GM19238 (cell line): Measurements from ENCODE around the gene ZNF423.
A peak's percentile ranks its signal among the peaks of the same experiment; 100 is the strongest.
"Not testable (repeated sequence)": the region's sequence is repeated elsewhere in the genome, so short reads cannot be mapped to it uniquely, and the experiment has no call there.

Experiments
- DNase-seq: peaks from one replicate; pipeline ENCODE4 v3.0.0; 2011; ENCODE audit warnings: low spot score; ENCODE audit not compliant: insufficient read length

The ZNF423 gene

GRCh38 chr16:49855822-49856671 lies at the start of gene ZNF423:
ZNF423 (minus strand) TSS chr16:49856112; CDS start chr16:49855774, 338 bp downstream.
- DNase-seq = no peak

GRCh38 chr16:49904348-49905062 lies 48.6 kb upstream of the ZNF423 start:
- no peak for DNase-seq

DNA sequence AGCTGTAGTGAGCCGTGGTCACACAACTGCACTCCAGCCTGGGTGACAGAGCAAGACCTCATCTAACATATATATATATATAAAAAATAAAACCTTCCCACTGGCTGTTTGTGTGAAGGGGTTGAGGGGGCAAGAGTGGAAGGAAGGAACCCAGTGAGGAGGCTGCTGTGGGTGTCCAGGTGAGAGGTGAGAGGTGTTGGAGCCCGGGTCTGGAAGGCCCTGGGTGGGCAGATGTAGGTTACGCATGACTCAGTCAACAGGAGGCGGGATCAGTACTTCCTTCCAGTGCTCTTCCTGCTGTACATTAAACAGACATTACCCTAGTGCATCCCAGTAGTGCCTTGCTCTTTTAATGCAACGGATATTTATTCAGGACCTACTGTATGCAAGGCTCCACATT lies 47.0 kb upstream of the ZNF423 start:
- DNase-seq = no peak

- no peak for DNase-seq
These were observed 45.8 kb upstream of the ZNF423 start for GRCh38 chr16:49901711-49902110.

- no peak for DNase-seq
These were observed 45.0 kb upstream of the ZNF423 start for GRCh38 chr16:49900875-49901274.

DNA sequence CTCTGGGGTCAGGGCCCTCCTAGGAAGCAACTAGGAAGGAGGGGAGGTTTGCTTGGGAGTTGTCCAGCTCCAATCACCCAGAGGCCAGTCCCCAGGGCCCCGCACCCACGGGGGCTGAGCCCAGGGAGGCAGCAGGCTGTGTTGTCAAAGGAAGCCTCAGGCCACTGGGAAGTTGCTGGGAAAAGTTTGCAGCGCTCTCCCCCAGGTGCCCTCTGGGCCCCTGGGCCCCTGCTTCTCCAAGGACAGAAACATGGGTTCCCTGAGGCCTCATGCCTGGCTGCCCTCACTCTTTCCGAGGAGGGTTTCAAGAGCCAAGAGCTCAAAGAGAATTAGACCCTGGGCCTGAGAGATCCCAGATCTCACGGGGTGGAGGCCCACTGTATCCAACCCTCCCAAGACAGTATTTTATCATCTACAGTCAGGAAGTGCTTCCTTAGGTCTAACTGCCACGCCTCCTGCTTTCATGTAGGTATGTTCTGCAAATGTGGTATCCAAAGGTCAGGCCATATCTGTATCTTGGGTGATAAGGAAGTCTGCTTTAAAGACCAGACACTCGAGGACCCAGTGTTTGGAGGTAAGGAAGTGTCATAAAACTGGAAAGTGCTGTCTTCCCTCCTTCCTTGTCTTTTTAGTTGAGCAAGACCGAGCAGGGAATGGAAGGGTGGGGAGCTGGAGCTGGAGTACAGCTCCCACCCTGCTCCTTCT lies 44.2 kb upstream of the ZNF423 start:
- no peak for DNase-seq

GRCh38 chr16:49896447-49896964 lies 40.6 kb upstream of the ZNF423 start:
- no peak for DNase-seq

- DNase-seq = no peak
These were observed 35.0 kb upstream of the ZNF423 start for GRCh38 chr16:49890876-49891275.

GRCh38 chr16:49889725-49890397 lies 33.9 kb upstream of the ZNF423 start:
- DNase-seq = no peak

- DNase-seq = no peak
These were observed 30.7 kb upstream of the ZNF423 start for GRCh38 chr16:49886554-49887094.

DNA sequence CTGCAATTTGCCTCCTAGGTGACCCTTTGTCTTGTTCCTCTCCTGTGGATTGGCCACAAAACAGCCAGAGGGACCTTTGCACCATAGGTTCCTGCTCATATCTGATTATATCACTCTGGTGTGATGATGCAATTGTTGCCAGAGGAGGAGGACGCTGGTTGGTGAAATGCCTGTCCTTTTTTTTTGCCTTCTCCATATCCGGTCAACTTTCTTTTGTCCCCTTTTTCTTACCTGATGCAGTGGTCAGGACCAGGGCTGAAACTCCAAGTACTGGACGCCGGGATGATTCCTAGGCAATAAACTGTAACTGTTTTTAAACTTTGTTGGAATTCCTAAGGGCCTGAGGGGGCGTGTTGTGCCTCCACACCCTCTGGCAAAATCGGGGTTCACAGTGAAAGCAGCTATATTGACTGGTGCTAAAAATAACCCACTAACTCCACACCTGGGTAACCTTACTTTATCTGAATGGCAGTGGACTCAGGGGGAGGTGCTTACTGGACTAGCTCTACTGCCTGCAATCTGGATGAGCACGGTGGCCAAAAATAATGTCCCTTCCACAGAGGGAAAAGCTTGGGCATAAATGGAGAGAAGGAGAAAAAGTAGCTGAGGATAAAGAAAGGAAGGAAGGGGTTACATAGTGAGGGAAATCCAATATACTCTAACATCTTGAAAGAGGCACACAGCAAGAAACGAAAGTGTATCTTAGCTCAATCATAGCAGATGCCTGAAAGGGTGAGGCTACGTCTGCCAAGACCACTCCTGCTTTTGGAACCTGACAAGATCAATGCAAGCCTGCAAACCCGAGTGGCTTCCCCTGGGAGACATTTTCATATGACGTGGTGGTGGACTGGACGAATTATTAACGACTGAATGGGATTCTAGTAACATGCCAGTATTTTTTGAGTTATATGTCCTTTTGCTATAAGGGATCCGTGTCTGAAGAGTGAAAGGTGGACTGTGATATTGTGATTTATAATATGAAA lies 28.4 kb upstream of the ZNF423 start:
- DNase-seq = no peak

GRCh38 chr16:49883076-49884014 lies 27.4 kb upstream of the ZNF423 start:
- DNase-seq = no peak

DNA sequence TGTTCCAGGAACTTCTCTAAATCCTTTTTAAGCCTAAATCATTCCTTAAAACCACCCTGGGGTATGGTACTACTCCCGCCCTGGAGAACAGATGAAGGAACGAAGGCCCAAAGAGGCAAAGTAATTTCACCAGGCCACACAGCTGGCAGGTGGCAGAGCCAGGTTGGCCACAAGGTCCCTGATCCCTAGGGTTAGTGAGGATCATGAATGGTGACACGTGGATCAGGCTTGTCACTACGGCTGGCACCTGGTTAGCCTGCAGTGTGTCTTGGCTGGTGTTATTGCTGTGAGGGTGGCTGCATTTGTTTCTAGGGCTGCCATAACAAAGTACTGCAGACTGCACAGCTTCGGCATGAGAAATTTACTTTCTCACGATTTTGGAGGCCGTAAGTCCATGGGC lies 26.0 kb upstream of the ZNF423 start:
- no peak for DNase-seq

DNA sequence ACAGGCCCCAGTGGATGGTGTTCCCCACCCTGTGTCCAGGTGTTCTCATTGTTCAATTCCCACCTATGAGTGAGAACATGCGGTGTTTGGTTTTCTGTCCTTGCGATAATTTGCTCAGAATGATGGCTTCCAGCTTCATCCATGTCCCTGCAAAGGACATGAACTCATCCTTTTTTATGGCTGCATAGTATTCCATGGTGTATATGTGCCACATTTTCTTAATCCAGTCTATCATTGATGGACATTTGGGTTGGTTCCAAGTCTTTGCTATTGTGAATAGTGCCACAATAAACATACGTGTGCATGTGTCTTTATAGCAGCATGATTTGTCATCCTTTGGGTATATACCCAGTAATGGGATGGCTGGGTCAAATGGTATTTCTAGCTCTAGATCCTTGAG lies 22.6 kb upstream of the ZNF423 start:
- DNase-seq = not testable (repeated sequence)

DNA sequence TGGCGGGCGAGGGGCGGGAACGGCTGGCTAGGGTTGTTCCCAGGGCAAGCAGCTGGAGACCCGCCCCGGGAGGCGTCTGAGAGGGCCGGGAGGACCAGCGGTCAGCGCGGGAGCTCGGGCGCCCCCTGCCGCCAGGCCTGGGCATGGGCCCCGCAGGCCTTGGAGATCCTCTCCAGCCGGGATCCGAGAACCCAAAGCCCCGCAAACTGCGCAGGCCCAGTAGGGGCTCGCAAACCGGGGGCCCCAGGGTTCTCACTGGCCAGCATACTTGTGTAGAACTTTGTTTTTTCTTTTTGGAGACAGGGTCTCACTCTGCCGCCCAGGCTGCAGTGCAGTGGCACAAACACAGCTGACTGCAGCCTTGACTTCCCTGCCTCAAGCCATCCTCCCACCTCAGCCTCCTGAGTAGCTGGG lies 20.8 kb upstream of the ZNF423 start:
- peak; percentile 68 for DNase-seq

- DNase-seq = no peak
These were observed 20.1 kb upstream of the ZNF423 start for GRCh38 chr16:49875806-49876715.

DNA sequence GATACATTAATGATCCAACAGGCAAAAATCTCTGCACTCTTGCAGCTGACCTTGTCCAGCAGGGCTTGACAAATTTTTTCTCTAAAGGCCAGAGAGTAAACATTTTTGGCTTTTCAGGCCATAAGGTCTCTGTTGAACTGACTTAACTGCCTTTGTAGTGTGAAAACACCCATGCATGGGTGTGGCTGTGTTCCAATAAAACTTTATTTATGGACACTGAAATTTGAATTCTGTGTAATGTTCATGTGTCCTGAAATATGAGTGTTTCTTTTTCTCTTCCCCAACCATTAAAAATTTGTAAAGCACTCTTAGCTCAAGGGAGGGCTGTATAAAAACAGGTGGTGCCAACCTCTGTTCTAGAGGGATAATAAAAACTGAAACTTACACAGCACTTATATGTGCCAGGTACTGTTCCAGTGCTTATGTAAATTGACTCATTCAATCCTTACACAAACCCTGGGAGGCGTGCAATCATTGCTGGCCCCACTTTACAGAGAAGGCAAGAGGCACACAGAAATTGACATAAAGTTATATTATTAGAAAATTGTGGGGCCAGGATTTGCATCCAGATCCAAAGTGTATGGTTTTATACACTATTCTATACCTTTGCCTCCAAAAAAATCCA lies 18.8 kb upstream of the ZNF423 start:
- no peak for DNase-seq
